ENCODE data around the gene KANK4. TPM values are rescaled to one million over a fixed set of nuclear protein-coding genes. Genes with fewer than 3 reads are reported as not detected.
"Not testable (repeated sequence)": the region's sequence is repeated elsewhere in the genome, so short reads cannot be mapped to it uniquely, and the experiment has no call there.

Gene KANK4
- total and polyA plus RNA-seq, 2 of the 4 experiments (the other 2 are of a cell fraction), result not detected

- DNase-seq, result no peak
- no peak overlapping the region for H2BK20ac ChIP-seq (ENCODE audit: low read depth, low read length)
- no peak overlapping the region for H4K5ac ChIP-seq (ENCODE audit: low read depth, low read length)
- H4K91ac ChIP-seq (ENCODE audit: insufficient read depth, low read depth, low read length), result no peak overlapping the region
- no peaks in the 10 kb centered on the region for H3K79me1 ChIP-seq (ENCODE audit: low read depth in 1 of 2, low read length in 2 of 2)
- no peak overlapping the region for H3K56ac ChIP-seq (ENCODE audit: extremely low read depth, insufficient read depth, low read length)
- H3K18ac ChIP-seq (ENCODE audit: low read depth, low read length), result no peak overlapping the region
- no peak for ATAC-seq (ENCODE audit: low read depth)
- dilution Hi-C loops (cut with HindIII; ENCODE audit: low sequenced_read_pairs, unreplicated experiment) (no loop called here), intact Hi-C loops (cut with micrococcal nuclease) (no loop called here), in situ Hi-C loops (cut with MboI; ENCODE audit: low sequenced_read_pairs) (no loop called here)
- BruUV-seq (replicated peaks), result no TSS peak
- no peak overlapping the region for H2AK9ac ChIP-seq (replicated peaks; ENCODE audit: low read depth, low read length, poor library complexity)
- no peak overlapping the region for H3K9ac ChIP-seq (ENCODE audit: low read depth, low read length)
- ChIA-PET POLR2A (ENCODE audit: unreplicated experiment) (no interaction called here), CTCF (interaction anchor here (0.5 to 0.6 kb wide), 2 partner anchors 43 to 46 kb away, joined by 3 read pairs; no protein-coding TSS in a partner anchor)
- H4K20me1 ChIP-seq (ENCODE audit: insufficient read depth, low read length), result no peaks in the 10 kb centered on the region
- H3K27me3 ChIP-seq (ENCODE audit: control insufficient read depth, insufficient read depth, low read length), result no peaks in the 10 kb centered on the region
- no peaks in the 10 kb centered on the region for H3K9me1 ChIP-seq (ENCODE audit: insufficient read depth, low read length)
- no peak overlapping the region for H2AFZ ChIP-seq (replicated peaks; ENCODE audit: low read length, poor library complexity)
- H2BK5ac ChIP-seq (ENCODE audit: low read depth, low read length, poor library complexity, severe bottlenecking), result no peak overlapping the region
- TF ChIP-seq RFX5 (IDR thresholded peaks at IDR 0.05; ENCODE audit: low read depth, low read length) (no peak), BHLHE40 (IDR thresholded peaks at IDR 0.05; ENCODE audit: low read depth, low read length) (no peak)
- peaks cover 4% of the 10 kb centered on the region; the same call in 1 of the 2 replicates for H3K9me3 ChIP-seq (ENCODE audit: control insufficient read depth, insufficient read depth, low read length)
- H2BK15ac ChIP-seq (ENCODE audit: low read depth, low read length), result no peak overlapping the region
- H3K27ac ChIP-seq (ENCODE audit: insufficient read depth, low read length), result no peak overlapping the region
- no peaks in the 10 kb centered on the region for H3K4me1 ChIP-seq (ENCODE audit: control insufficient read depth, insufficient read depth, low read length)
- H3K36me3 ChIP-seq (ENCODE audit: control insufficient read depth, insufficient read depth, low read length), result no peaks in the 10 kb centered on the region
- H3K14ac ChIP-seq (replicated peaks; ENCODE audit: low read depth, low read length), result no peak overlapping the region
- no peak overlapping the region for H4K8ac ChIP-seq (ENCODE audit: low read depth in 2 of 2, low read length in 2 of 2)
- H2BK120ac ChIP-seq (ENCODE audit: low read depth, low read length), result no peak overlapping the region
- no peak overlapping the region for H3K4ac ChIP-seq (ENCODE audit: low read depth, low read length)
- H2AK5ac ChIP-seq (ENCODE audit: low read depth, low read length), result no peak overlapping the region
- H3K4me2 ChIP-seq (ENCODE audit: low read depth, low read length), result no peak overlapping the region
- no peak overlapping the region for H3K23ac ChIP-seq (ENCODE audit: low read depth, low read length)
- H3K4me3 ChIP-seq (ENCODE audit: insufficient read depth, low read depth, low read length), result no peak overlapping the region
These were observed 74.0 kb downstream of the KANK4 start for GRCh38 chr1:62245201-62245600.

- ATAC-seq (ENCODE audit: low read depth); BruUV-seq (replicated peaks); H4K91ac ChIP-seq (ENCODE audit: insufficient read depth, low read depth, low read length); H3K4me1 ChIP-seq (ENCODE audit: control insufficient read depth, insufficient read depth, low read length); H2AK9ac ChIP-seq (replicated peaks; ENCODE audit: low read depth, low read length, poor library complexity); H3K9me3 ChIP-seq (ENCODE audit: control insufficient read depth, insufficient read depth, low read length); H3K56ac ChIP-seq (ENCODE audit: extremely low read depth, insufficient read depth, low read length); H3K9ac ChIP-seq (ENCODE audit: low read depth, low read length); POLR2A ChIA-PET (ENCODE audit: unreplicated experiment); H2AK5ac ChIP-seq (ENCODE audit: low read depth, low read length); H3K27ac ChIP-seq (ENCODE audit: insufficient read depth, low read length); H3K9me1 ChIP-seq (ENCODE audit: insufficient read depth, low read length); H2BK5ac ChIP-seq (ENCODE audit: low read depth, low read length, poor library complexity, severe bottlenecking); DNase-seq; in situ Hi-C loops (cut with MboI; ENCODE audit: low sequenced_read_pairs); H3K18ac ChIP-seq (ENCODE audit: low read depth, low read length); H3K79me1 ChIP-seq (ENCODE audit: low read depth in 1 of 2, low read length in 2 of 2); H3K27me3 ChIP-seq (ENCODE audit: control insufficient read depth, insufficient read depth, low read length); H4K5ac ChIP-seq (ENCODE audit: low read depth, low read length); intact Hi-C loops (cut with micrococcal nuclease); H2BK15ac ChIP-seq (ENCODE audit: low read depth, low read length); H2BK20ac ChIP-seq (ENCODE audit: low read depth, low read length); dilution Hi-C loops (cut with HindIII; ENCODE audit: low sequenced_read_pairs, unreplicated experiment); H2AFZ ChIP-seq (replicated peaks; ENCODE audit: low read length, poor library complexity); H4K20me1 ChIP-seq (ENCODE audit: insufficient read depth, low read length); H3K14ac ChIP-seq (replicated peaks; ENCODE audit: low read depth, low read length); H3K4ac ChIP-seq (ENCODE audit: low read depth, low read length); H3K36me3 ChIP-seq (ENCODE audit: control insufficient read depth, insufficient read depth, low read length); H2BK120ac ChIP-seq (ENCODE audit: low read depth, low read length); H3K4me2 ChIP-seq (ENCODE audit: low read depth, low read length); H4K8ac ChIP-seq (ENCODE audit: low read depth in 2 of 2, low read length in 2 of 2); H3K4me3 ChIP-seq (ENCODE audit: insufficient read depth, low read depth, low read length); H3K23ac ChIP-seq (ENCODE audit: low read depth, low read length): not testable (repeated sequence)
- CTCF ChIA-PET, result interaction anchor here (0.5 to 0.6 kb wide), 3 partner anchors 42 to 997 kb away, joined by 3 read pairs; no protein-coding TSS in a partner anchor
- 60% methylated on average over 1 of the region's 3 CpGs; no CpG with 5 or more reads in 1 of the 2 experiments for WGBS, 2 experiments (ENCODE audit: extremely low coverage in 2 of 2, insufficient read length in 1 of 2)
These were observed 74.9 kb downstream of the KANK4 start for GRCh38 chr1:62244380-62244779.

All from IMR-90 (cell line).